ENCODE measurements around the gene LIPG.

The LIPG gene

GRCh38 chr18:49546719-49547273 is 15.1 kb upstream of the LIPG start:
- no peak overlapping the region for H3K9ac ChIP-seq (ENCODE audit: low read depth, low read length, poor library complexity, severe bottlenecking)
- H3F3A ChIP-seq (ENCODE audit: low read depth): no peaks in the 10 kb centered on the region
- TF ChIP-seq CTCF (conservative IDR thresholded peaks at IDR 0.05; ENCODE audit: low read length) (no peak), EZH2phosphoT487 (IDR thresholded peaks at IDR 0.05; ENCODE audit: borderline replicate concordance) (no peak)
- H3K79me2 ChIP-seq (ENCODE audit: insufficient read depth, low read length): no peaks in the 10 kb centered on the region
- no peak overlapping the region for H2AFZ ChIP-seq (ENCODE audit: low read length)
- no peaks in the 10 kb centered on the region for H3K9me3 ChIP-seq (ENCODE audit: insufficient read depth, low read depth, low read length)
- no peaks in the 10 kb centered on the region for H4K20me1 ChIP-seq (ENCODE audit: insufficient read depth, low read length, poor library complexity, severe bottlenecking)
- H3K27me3 ChIP-seq (ENCODE audit: insufficient read depth, low read length, poor library complexity, severe bottlenecking): no peaks in the 10 kb centered on the region
- H3K4me3 ChIP-seq (ENCODE audit: low read length, poor library complexity, severe bottlenecking): no peak overlapping the region
- no peaks in the 10 kb centered on the region for H3K36me3 ChIP-seq (ENCODE audit: insufficient read depth, low read length)
- no peaks in the 10 kb centered on the region for H3K9me2 ChIP-seq (replicated peaks; ENCODE audit: low read depth, low read length)
- no peak overlapping the region for H3K4me2 ChIP-seq (ENCODE audit: low read depth, low read length, poor library complexity, severe bottlenecking)
- H3K4me1 ChIP-seq (ENCODE audit: insufficient read depth, low read length, poor library complexity, severe bottlenecking): no peaks in the 10 kb centered on the region

DNA sequence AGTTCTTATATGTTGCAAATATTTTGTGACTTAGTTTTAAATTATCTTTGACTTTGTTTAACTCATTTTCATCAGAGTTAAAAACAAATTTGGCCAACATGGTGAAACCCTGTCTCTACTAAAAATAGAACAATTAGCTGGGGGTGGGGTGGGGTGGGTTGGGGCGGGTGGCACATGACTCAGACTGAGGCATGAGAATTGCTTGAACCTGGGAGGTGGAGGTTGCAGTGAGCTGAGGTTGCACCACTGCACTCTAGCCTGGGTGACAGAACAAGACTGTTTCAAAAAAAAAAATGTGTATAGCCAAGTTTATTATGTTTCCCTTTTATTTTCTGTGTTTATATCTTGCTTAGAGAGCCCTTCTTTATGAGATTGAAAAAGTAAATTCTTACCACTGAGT is 14.2 kb upstream of the LIPG start:
- H3K4me3 ChIP-seq (ENCODE audit: low read length, poor library complexity, severe bottlenecking): no peak overlapping the region
- H2AFZ ChIP-seq (ENCODE audit: low read length): no peak overlapping the region
- no peaks in the 10 kb centered on the region for H3F3A ChIP-seq (ENCODE audit: low read depth)
- no peaks in the 10 kb centered on the region for H3K9me3 ChIP-seq (ENCODE audit: insufficient read depth, low read depth, low read length)
- no peaks in the 10 kb centered on the region for H3K27me3 ChIP-seq (ENCODE audit: insufficient read depth, low read length, poor library complexity, severe bottlenecking)
- no peaks in the 10 kb centered on the region for H3K4me1 ChIP-seq (ENCODE audit: insufficient read depth, low read length, poor library complexity, severe bottlenecking)
- no peaks in the 10 kb centered on the region for H4K20me1 ChIP-seq (ENCODE audit: insufficient read depth, low read length, poor library complexity, severe bottlenecking)
- no peak overlapping the region for H3K9ac ChIP-seq (ENCODE audit: low read depth, low read length, poor library complexity, severe bottlenecking)
- H3K4me2 ChIP-seq (ENCODE audit: low read depth, low read length, poor library complexity, severe bottlenecking): no peak overlapping the region
- TF ChIP-seq CTCF (conservative IDR thresholded peaks at IDR 0.05; ENCODE audit: low read length): no peak
- TF ChIP-seq EZH2phosphoT487 (IDR thresholded peaks at IDR 0.05; ENCODE audit: borderline replicate concordance): no peak
- no peaks in the 10 kb centered on the region for H3K36me3 ChIP-seq (ENCODE audit: insufficient read depth, low read length)
- H3K9me2 ChIP-seq (replicated peaks; ENCODE audit: low read depth, low read length): no peaks in the 10 kb centered on the region
- no peaks in the 10 kb centered on the region for H3K79me2 ChIP-seq (ENCODE audit: insufficient read depth, low read length)

DNA sequence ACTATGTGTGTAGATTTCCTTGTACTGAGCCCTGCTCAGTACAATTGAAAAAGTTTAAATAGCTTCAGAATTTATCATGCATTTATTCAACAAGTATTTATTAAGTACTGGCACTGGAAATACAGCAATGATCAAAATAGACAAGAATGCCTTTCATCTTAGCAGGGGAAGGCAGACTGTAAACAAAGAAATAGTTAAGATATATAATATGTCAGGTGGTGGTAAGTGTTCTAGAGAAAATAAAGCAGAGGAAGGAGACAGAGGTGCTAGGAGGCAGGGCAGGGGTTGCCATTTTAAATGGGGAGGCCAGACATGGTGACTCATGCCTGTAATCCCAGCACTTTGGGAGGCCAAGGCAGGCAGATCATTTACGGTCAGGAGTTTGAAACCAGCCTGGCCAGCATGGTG is 13.6 kb upstream of the LIPG start:
- no peak overlapping the region for H3K4me2 ChIP-seq (ENCODE audit: low read depth, low read length, poor library complexity, severe bottlenecking)
- no peaks in the 10 kb centered on the region for H3K27me3 ChIP-seq (ENCODE audit: insufficient read depth, low read length, poor library complexity, severe bottlenecking)

More for the DNA sequence above, 13.6 kb upstream of the LIPG start:
- Histone ChIP-seq H2AFZ (ENCODE audit: low read length) (no peak overlapping the region), H3K36me3 (ENCODE audit: insufficient read depth, low read length) (no peaks in the 10 kb centered on the region), H3K9me2 (replicated peaks; ENCODE audit: low read depth, low read length) (no peaks in the 10 kb centered on the region), H3F3A (ENCODE audit: low read depth) (no peaks in the 10 kb centered on the region), H3K79me2 (ENCODE audit: insufficient read depth, low read length) (no peaks in the 10 kb centered on the region), H4K20me1 (ENCODE audit: insufficient read depth, low read length, poor library complexity, severe bottlenecking) (no peaks in the 10 kb centered on the region), H3K4me1 (ENCODE audit: insufficient read depth, low read length, poor library complexity, severe bottlenecking) (no peaks in the 10 kb centered on the region), H3K9ac (ENCODE audit: low read depth, low read length, poor library complexity, severe bottlenecking) (no peak overlapping the region), H3K9me3 (ENCODE audit: insufficient read depth, low read depth, low read length) (no peaks in the 10 kb centered on the region), H3K4me3 (ENCODE audit: low read length, poor library complexity, severe bottlenecking) (no peak overlapping the region)
- TF ChIP-seq EZH2phosphoT487 (IDR thresholded peaks at IDR 0.05; ENCODE audit: borderline replicate concordance) (no peak), CTCF (conservative IDR thresholded peaks at IDR 0.05; ENCODE audit: low read length) (no peak)
